Parathyroid adenoma (tissue), 2 donors: Measurements from ENCODE around the gene ACTN1.

Source experiments
- H2AFZ ChIP-seq: fragments of 300-600 bp; sonication (generic); one replicate; pipeline ENCODE4 v1.7.0; 2017; ENCODE audit warnings: antibody characterized with exemption, mild to moderate bottlenecking
- H3K27ac ChIP-seq: fragments of 300-600 bp; sonication (generic); one replicate; pipeline ENCODE4 v1.7.0; 2017
- H3K27me3 ChIP-seq: fragments of 300-600 bp; sonication (generic); one replicate; pipeline ENCODE4 v1.7.0; 2017; ENCODE audit warnings: low read length; ENCODE audit not compliant: control insufficient read depth, insufficient read depth
- H3K36me3 ChIP-seq: fragments of 300-600 bp; sonication (generic); one replicate; pipeline ENCODE4 v1.7.0; 2017; ENCODE audit warnings: low read length; ENCODE audit not compliant: control insufficient read depth, insufficient read depth
- H3K4me1 ChIP-seq: fragments of 300-600 bp; sonication (generic); one replicate; pipeline ENCODE4 v1.7.0; 2017; ENCODE audit warnings: control low read depth
- H3K4me2 ChIP-seq: fragments of 300-600 bp; sonication (generic); one replicate; pipeline ENCODE4 v1.7.0; 2017; ENCODE audit warnings: low read length
- H3K4me3 ChIP-seq: fragments of 300-600 bp; sonication (generic); one replicate; pipeline ENCODE4 v1.7.0; 2017; ENCODE audit warnings: low read depth, low read length
- H3K79me2 ChIP-seq: fragments of 300-600 bp; sonication (generic); one replicate; pipeline ENCODE4 v1.7.0; 2017; ENCODE audit warnings: control low read depth
- H3K9ac ChIP-seq: fragments of 300-600 bp; sonication (generic); one replicate; pipeline ENCODE4 v1.7.0; 2017; ENCODE audit warnings: mild to moderate bottlenecking
- H3K9me3 ChIP-seq: fragments of 300-600 bp; sonication (generic); one replicate; pipeline ENCODE4 v1.7.0; 2017; ENCODE audit warnings: low read length; ENCODE audit not compliant: control insufficient read depth
- CTCF ChIP-seq: fragments of 300-600 bp; sonication (generic); IDR thresholded peaks from one replicate; pipeline ENCODE4 v1.7.0; 2017; ENCODE audit warnings: antibody characterized with exemption, mild to moderate bottlenecking
- donor health status: primary hyperparathyroidism.

ACTN1 gene

DNA sequence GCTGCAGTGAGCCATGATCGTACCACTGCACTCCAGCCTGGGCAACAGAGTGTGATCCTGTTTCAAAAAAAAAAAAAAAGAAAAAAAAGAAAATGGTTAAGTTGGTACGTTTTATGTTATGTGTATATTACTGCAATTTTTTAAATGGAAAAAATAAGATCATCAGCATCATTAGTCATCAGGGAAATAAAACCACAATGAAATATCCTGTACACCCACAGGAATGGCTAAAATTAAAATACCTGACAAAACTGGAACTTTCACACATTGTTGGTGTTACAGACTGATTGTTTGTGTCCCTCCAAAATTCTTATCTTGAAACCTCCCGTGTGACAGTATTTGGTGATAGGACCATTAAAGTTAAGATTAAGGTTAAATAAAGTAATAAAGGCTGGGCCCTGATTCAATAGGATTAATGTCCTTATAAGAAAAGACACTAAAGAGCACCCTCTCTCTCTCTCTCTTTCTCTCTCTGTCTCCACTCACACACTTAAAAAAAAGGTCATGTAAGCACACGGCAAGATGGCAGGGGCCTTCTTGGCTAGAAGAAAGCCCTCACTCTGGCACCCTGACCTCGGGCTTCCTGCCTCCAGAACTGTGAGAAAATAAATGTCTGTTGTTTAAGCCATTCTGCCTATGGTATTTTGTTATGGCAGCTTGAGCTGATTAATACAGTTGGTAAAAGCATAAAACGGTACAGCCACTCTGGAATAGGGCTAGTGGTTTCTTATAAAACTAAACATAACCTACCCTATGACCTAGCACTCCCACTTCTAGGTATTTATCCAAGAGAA is 137.9 kb downstream of the ACTN1 start:
- no peak overlapping the region for H2AFZ ChIP-seq
- H3K27ac ChIP-seq = no peak overlapping the region

DNA sequence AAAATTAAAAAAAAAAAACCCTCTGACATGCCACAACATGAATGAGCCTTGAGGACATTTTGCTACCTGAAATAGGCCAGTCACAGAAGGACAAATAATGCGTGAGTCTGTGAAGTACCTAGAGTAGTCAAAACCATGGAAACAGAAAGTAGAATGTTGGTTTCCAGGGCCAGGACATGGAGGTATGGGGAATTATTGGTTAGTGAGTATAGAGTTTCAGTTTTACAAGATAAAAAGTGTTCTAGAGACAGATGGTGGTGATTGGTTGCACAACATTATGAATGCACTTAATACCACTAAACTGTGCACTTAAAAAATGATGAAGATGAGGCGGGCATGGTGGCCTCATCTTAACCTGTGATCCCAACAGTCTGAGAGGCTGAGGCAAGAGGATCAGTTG is 138.6 kb downstream of the ACTN1 start:
- Histone ChIP-seq H3K36me3 (no peaks in the 10 kb centered on the region), H3K27me3 (no peaks in the 10 kb centered on the region), H3K4me3 (no peak overlapping the region), H3K79me2 (no peaks in the 10 kb centered on the region), H3K9ac (no peak overlapping the region), H3K4me2 (no peak overlapping the region), H3K27ac (no peak overlapping the region), H2AFZ (no peak overlapping the region), H3K4me1 (no peaks in the 10 kb centered on the region), H3K9me3 (no peaks in the 10 kb centered on the region)
- TF ChIP-seq CTCF = no peak

More for the DNA sequence above, 137.9 kb downstream of the ACTN1 start:
- Histone ChIP-seq H3K4me1 (no peaks in the 10 kb centered on the region), H3K36me3 (no peaks in the 10 kb centered on the region), H3K4me2 (no peak overlapping the region), H3K27me3 (no peaks in the 10 kb centered on the region), H3K4me3 (no peak overlapping the region), H3K79me2 (no peaks in the 10 kb centered on the region), H3K9me3 (no peaks in the 10 kb centered on the region), H3K9ac (no peak overlapping the region)
- no peak for TF ChIP-seq CTCF

DNA sequence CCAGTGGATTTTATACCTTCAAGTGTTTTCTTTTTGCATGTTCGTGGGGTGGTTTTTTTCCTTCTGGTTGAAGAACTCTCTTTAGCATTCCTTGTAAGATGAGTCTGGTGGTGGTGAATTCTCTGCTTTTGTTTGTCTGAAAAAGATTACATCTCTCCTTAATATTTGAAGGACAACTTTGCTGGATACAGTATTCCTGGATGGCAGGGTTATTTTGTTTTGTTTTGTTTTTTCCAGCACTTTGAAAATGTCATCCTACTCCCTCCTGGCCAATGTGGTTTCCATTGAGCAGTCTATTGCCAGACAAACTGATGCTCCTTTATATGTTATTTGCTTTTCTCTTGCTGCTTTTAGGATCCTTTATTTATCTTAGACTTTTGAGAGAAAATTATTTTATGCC is 143.0 kb downstream of the ACTN1 start:
- Histone ChIP-seq H3K4me1 (no peaks in the 10 kb centered on the region), H3K4me3 (no peak overlapping the region), H2AFZ (no peak overlapping the region), H3K4me2 (no peak overlapping the region), H3K79me2 (no peaks in the 10 kb centered on the region), H3K27ac (no peak overlapping the region), H3K9ac (no peak overlapping the region), H3K9me3 (no peaks in the 10 kb centered on the region), H3K27me3 (no peaks in the 10 kb centered on the region), H3K36me3 (peaks cover 4% of the 10 kb centered on the region)
- no peak for TF ChIP-seq CTCF

- no peaks in the 10 kb centered on the region for H3K27me3 ChIP-seq
- no peaks in the 10 kb centered on the region for H3K79me2 ChIP-seq
- no peak overlapping the region for H3K9ac ChIP-seq
- H3K4me3 ChIP-seq = no peak overlapping the region
- no peaks in the 10 kb centered on the region for H3K4me1 ChIP-seq
- H3K4me2 ChIP-seq = no peak overlapping the region
- no peak overlapping the region for H2AFZ ChIP-seq
- H3K36me3 ChIP-seq = peaks cover 4% of the 10 kb centered on the region
- no peak for TF ChIP-seq CTCF
- H3K9me3 ChIP-seq = no peaks in the 10 kb centered on the region
- H3K27ac ChIP-seq = no peak overlapping the region
Measured at GRCh38 chr14:68834816-68835215, 144.3 kb downstream of the ACTN1 start.

DNA sequence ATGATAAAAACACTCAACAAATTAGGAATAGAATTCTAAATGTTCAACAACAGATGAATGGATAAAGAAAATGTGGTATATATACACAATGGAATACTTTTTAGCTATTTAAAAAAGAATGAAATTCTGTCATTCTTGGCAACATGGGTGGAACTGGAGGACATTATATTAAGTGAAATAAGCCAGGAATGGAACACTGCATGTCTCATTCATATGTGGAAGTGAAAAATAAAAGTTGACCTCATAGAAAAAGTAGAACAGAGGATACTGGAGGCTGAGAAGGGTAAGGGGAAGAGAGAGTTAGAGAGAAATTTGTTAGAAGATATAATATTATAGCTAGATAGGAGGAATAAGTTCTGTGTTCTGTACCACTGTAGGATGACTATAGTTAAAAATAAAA is 150.4 kb downstream of the ACTN1 start:
- Histone ChIP-seq H3K36me3 (peaks cover 4% of the 10 kb centered on the region), H3K9ac (no peak overlapping the region), H3K9me3 (no peaks in the 10 kb centered on the region), H3K27me3 (no peaks in the 10 kb centered on the region), H3K4me3 (no peak overlapping the region), H3K4me1 (no peaks in the 10 kb centered on the region), H3K79me2 (no peaks in the 10 kb centered on the region), H3K27ac (no peak overlapping the region), H3K4me2 (no peak overlapping the region), H2AFZ (no peak overlapping the region)
- TF ChIP-seq CTCF = no peak
